Adipose tissue (tissue), 3 donors: ENCODE measurements around the gene ZBTB6. TPM values are rescaled to one million over a fixed set of nuclear protein-coding genes. Genes with fewer than 3 reads are reported as not detected.

ENCODE experiments used
- H3K27ac ChIP-seq: one replicate; pipeline ENCODE4 v1.5.1; 2013; ENCODE audit warnings: low read depth, low read length
- WGBS, 3 donors: extraction: QIAGEN DNeasy Blood & Tissue Kit; methylation state at CpG; one replicate each; pipeline ENCODE4 v1.1.7; 2013; 5-methylcytosine and 5-hydroxymethylcytosine counted together
- polyA plus RNA-seq, 3 donors: library from polyadenylated mRNA; stranded (reverse); fragments of 200-250 nt; gene quantifications; one replicate each; pipeline ENCODE4 v1.2.3, GENCODE V29; 2013
- donor health status: healthy with polysubstance abuse.
- donor health status: Bipolar disorder and iron deficiency.
- donor health status: healthy.

The ZBTB6 gene
- polyA plus RNA-seq, 3 donors = 1.9 to 3.3 (median 2.3) TPM

GRCh38 chr9:122865300-122865699 is 47.8 kb downstream of the ZBTB6 start:
- WGBS, 3 donors = 72 to 81% (median 77%) methylated on average over 7 of the region's 7 CpGs
- no peak overlapping the region for H3K27ac ChIP-seq

- 96 to 99% (median 98%) methylated on average over 3 of the region's 3 CpGs for WGBS, 3 donors
- no peak overlapping the region for H3K27ac ChIP-seq
Observed at GRCh38 chr9:122863407-122863806, 49.7 kb downstream of the ZBTB6 start.

GRCh38 chr9:122860319-122861142 is 52.6 kb downstream of the ZBTB6 start:
- H3K27ac ChIP-seq = no peak overlapping the region
- 76 to 92% (median 92%) methylated on average over 8 of the region's 8 CpGs for WGBS, 3 donors

Other genes starting within 250 kb of the ZBTB6 start
- gene OR1L3, start 238.2 kb downstream of the ZBTB6 start, polyA plus RNA-seq = not detected
- gene OR1L4, start 189.3 kb downstream of the ZBTB6 start, polyA plus RNA-seq = not detected
- gene OR1L6, start 171.0 kb downstream of the ZBTB6 start, polyA plus RNA-seq = not detected
- under 1 TPM in 1 of 3 donors, not detected in 2; 0.34 TPM for gene OR5C1, start 124.4 kb downstream of the ZBTB6 start, polyA plus RNA-seq
- not detected for gene OR1K1, start 113.2 kb downstream of the ZBTB6 start, polyA plus RNA-seq
- gene PDCL, start 84.7 kb downstream of the ZBTB6 start, polyA plus RNA-seq = 10 to 100 TPM in 1 of 3 donors, 1 to 10 TPM in 2; 4.3 to 12.1 (median 7.1) TPM
- gene RC3H2, start 8.0 kb downstream of the ZBTB6 start, polyA plus RNA-seq = 10 to 100 TPM in 1 of 3 donors, 1 to 10 TPM in 2; 4.7 to 11.7 (median 9.8) TPM
- 1 to 10 TPM; 2.0 to 2.2 (median 2.1) TPM for gene ZBTB26, start 18.2 kb upstream of the ZBTB6 start, polyA plus RNA-seq
- gene RABGAP1, start 27.7 kb upstream of the ZBTB6 start, polyA plus RNA-seq = 10 to 100 TPM in 2 of 3 donors, 1 to 10 TPM in 1; 7.9 to 16.5 (median 16.1) TPM
- under 1 TPM in 2 of 3 donors, not detected in 1; 0.07 to 0.37 TPM for gene GPR21, start 120.3 kb upstream of the ZBTB6 start, polyA plus RNA-seq